T-helper 17 cell (primary cell): ENCODE results near the gene LY9. TPM values are rescaled to one million over a fixed set of nuclear protein-coding genes. Genes with fewer than 3 reads are reported as not detected.
A peak's percentile ranks its signal among the peaks of the same experiment; 100 is the strongest.

ENCODE experiments used
- ATAC-seq: fragments of 150-1000 bp; cut with Tn5 transposase; 2 replicates; pipeline ENCODE4 v1.10.0; 2021; ENCODE audit warnings: mild to moderate bottlenecking, moderate library complexity
- DNase-seq, 3 donors: peaks; one replicate each; pipeline versions ENCODE4 v3.0.0 to v3.0.0-alpha.2; 2020 to 2021
- H3K9me3 ChIP-seq: one replicate; pipeline ENCODE4 v1.7.0; 2013; ENCODE audit warnings: low read length, mild to moderate bottlenecking; ENCODE audit not compliant: control insufficient read depth, poor library complexity, severe bottlenecking
- H3K27ac Mint-ChIP-seq: one replicate; pipeline ENCODE4 v1.8.0; 2022; ENCODE audit warnings: mild to moderate bottlenecking, moderate library complexity, mixed read lengths
- H3K27me3 Mint-ChIP-seq: one replicate; pipeline ENCODE4 v1.8.0; 2022; ENCODE audit warnings: mixed read lengths
- H3K36me3 Mint-ChIP-seq: one replicate; pipeline ENCODE4 v1.8.0; 2022; ENCODE audit warnings: low read depth, mixed read lengths
- H3K4me1 Mint-ChIP-seq: one replicate; pipeline ENCODE4 v1.8.0; 2022; ENCODE audit warnings: mild to moderate bottlenecking, mixed read lengths
- H3K4me3 Mint-ChIP-seq: one replicate; pipeline ENCODE4 v1.8.0; 2022; ENCODE audit warnings: mild to moderate bottlenecking, moderate library complexity, mixed read lengths
- total RNA-seq, 4 donors: library from RNA in 2 of 4; stranded (reverse) in 2 of 4; gene quantifications; one replicate each; pipeline ENCODE4 v1.2.3 and lab custom pipeline; 2022 to 2026

The LY9 gene
- 100 to 1,000 TPM in 1 of 2 donors, 10 to 100 TPM in 1; 96.6 to 124 TPM for total RNA-seq
- 86.9 to 123 reads per million in 2 donors for total RNA-seq (lab: John Stamatoyannopoulos, UW)

- H3K27me3 Mint-ChIP-seq = no peaks in the 10 kb centered on the region
Observed at GRCh38 chr1:160795951-160796383, at the start of gene LY9. LY9 (plus strand) TSS chr1:160796174; CDS start chr1:160796188, 14 bp downstream.

GRCh38 chr1:160746836-160747500 lies 49.0 kb upstream of the LY9 start:
- Mint-ChIP-seq H3K36me3 (peaks cover 8% of the 10 kb centered on the region), H3K4me1 (peaks cover 17% of the 10 kb centered on the region), H3K27ac (no peak overlapping the region), H3K4me3 (no peak overlapping the region), H3K27me3 (peaks cover 34% of the 10 kb centered on the region)
- no peaks in the 10 kb centered on the region for H3K9me3 ChIP-seq
- DNase-seq = no peak
- ATAC-seq = no peak

More at GRCh38 chr1:160795951-160796383, at the start of gene LY9:
- Mint-ChIP-seq H3K4me1 (peaks cover 53% of the 10 kb centered on the region), H3K36me3 (peaks cover 7% of the 10 kb centered on the region), H3K27ac (peak within 1 kb of the TSS; percentile 98), H3K4me3 (peak within 1 kb of the TSS; percentile 95)
- no peaks in the 10 kb centered on the region for H3K9me3 ChIP-seq
- ATAC-seq = peak; percentile 92
- peak; percentile 48 to 70 (median 58) for DNase-seq

DNA sequence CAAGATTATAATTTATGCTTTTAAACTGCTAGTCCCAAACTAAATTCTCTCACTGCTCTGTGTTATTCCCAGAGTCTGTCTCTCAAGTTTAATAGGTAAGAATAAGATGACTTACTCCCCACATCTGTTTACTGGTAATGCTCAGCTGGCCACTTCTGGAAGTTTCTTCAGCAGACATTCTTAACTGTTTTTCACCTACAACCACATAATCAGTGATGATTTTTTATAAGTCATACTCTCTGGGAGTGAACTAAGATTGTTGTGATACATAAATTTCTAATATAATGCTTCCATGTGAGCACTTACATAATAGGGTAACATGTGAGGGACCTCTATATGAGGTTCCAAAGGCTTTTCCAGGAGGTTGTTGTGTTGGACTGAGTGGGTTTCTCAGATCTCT lies 48.3 kb upstream of the LY9 start:
- ATAC-seq = no peak
- no peak for DNase-seq
- no peak overlapping the region for H3K27ac Mint-ChIP-seq
- no peaks in the 10 kb centered on the region for H3K9me3 ChIP-seq
- H3K4me3 Mint-ChIP-seq = no peak overlapping the region
- H3K4me1 Mint-ChIP-seq = peaks cover 14% of the 10 kb centered on the region
- H3K27me3 Mint-ChIP-seq = peaks cover 39% of the 10 kb centered on the region
- H3K36me3 Mint-ChIP-seq = peaks cover 10% of the 10 kb centered on the region

GRCh38 chr1:160748181-160748877 lies 47.6 kb upstream of the LY9 start:
- Mint-ChIP-seq H3K4me3 (no peak overlapping the region), H3K27ac (no peak overlapping the region), H3K27me3 (peaks cover 41% of the 10 kb centered on the region), H3K36me3 (peaks cover 7% of the 10 kb centered on the region), H3K4me1 (peaks cover 10% of the 10 kb centered on the region)
- no peak for DNase-seq
- no peak for ATAC-seq
- no peaks in the 10 kb centered on the region for H3K9me3 ChIP-seq

DNA sequence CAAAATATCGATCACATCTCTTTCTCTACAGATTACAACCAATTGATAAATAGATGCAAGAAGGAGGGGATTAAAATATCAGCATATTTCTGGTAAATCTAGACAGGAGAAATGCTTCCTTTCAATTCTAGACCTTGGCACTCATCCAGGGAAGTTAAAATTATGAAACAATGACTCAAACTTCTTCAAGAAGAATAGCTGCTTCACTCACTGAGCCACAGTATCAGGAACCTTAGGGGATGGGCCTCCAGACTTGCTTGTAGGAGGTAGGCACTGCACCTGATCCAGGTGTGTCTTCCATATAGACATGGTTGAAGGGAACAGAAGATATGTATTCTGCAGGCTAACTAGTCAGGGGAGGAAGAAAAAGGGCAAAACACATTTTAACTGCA lies 47.1 kb upstream of the LY9 start:
- Mint-ChIP-seq H3K36me3 (peaks cover 7% of the 10 kb centered on the region), H3K4me1 (peaks cover 10% of the 10 kb centered on the region), H3K27me3 (peaks cover 43% of the 10 kb centered on the region), H3K27ac (no peak overlapping the region), H3K4me3 (no peak overlapping the region)
- ATAC-seq (no peak), DNase-seq (no peak)
- H3K9me3 ChIP-seq = no peaks in the 10 kb centered on the region

DNA sequence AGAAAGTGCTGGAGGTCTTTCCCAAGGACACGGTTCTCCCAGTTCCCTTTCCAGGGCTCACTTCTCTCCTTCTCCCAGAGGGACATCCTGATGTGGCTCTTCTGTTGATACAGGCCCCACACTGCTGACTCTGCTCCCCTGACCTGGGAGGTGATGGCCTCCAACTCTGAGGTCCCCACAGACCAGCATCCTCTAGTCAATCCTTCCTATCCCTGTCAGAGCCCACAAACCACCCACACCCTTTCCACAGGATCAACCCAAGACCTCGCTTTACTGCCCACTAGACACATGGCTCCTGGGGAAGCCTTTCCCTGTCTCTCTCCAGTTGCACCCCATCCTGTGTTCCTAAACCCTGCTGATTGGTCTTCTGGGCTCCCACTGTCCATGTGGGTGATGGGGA lies 45.4 kb upstream of the LY9 start:
- DNase-seq = no peak
- Mint-ChIP-seq H3K27me3 (peaks cover 43% of the 10 kb centered on the region), H3K4me3 (no peak overlapping the region), H3K27ac (no peak overlapping the region), H3K36me3 (peaks cover 7% of the 10 kb centered on the region), H3K4me1 (no peaks in the 10 kb centered on the region)
- no peaks in the 10 kb centered on the region for H3K9me3 ChIP-seq
- ATAC-seq = no peak

GRCh38 chr1:160752406-160752805 lies 43.6 kb upstream of the LY9 start:
- no peak for ATAC-seq
- H3K4me1 Mint-ChIP-seq = no peaks in the 10 kb centered on the region
- H3K4me3 Mint-ChIP-seq = no peak overlapping the region
- peaks cover 43% of the 10 kb centered on the region for H3K27me3 Mint-ChIP-seq
- DNase-seq = no peak
- no peaks in the 10 kb centered on the region for H3K9me3 ChIP-seq
- peaks cover 7% of the 10 kb centered on the region for H3K36me3 Mint-ChIP-seq
- no peak overlapping the region for H3K27ac Mint-ChIP-seq

GRCh38 chr1:160752924-160753323 lies 43.0 kb upstream of the LY9 start:
- DNase-seq (no peak), ATAC-seq (no peak)
- Mint-ChIP-seq H3K27me3 (peaks cover 43% of the 10 kb centered on the region), H3K4me3 (no peak overlapping the region), H3K4me1 (peaks cover 3% of the 10 kb centered on the region), H3K36me3 (peaks cover 7% of the 10 kb centered on the region), H3K27ac (no peak overlapping the region)
- no peaks in the 10 kb centered on the region for H3K9me3 ChIP-seq

- Mint-ChIP-seq H3K27me3 (peaks cover 38% of the 10 kb centered on the region), H3K4me1 (peaks cover 3% of the 10 kb centered on the region), H3K36me3 (peaks cover 7% of the 10 kb centered on the region), H3K4me3 (no peak overlapping the region), H3K27ac (no peak overlapping the region)
- no peak for DNase-seq
- no peak for ATAC-seq
- H3K9me3 ChIP-seq = no peaks in the 10 kb centered on the region
Observed at GRCh38 chr1:160753594-160753993, 42.4 kb upstream of the LY9 start.

- Mint-ChIP-seq H3K4me3 (no peak overlapping the region), H3K4me1 (peaks cover 3% of the 10 kb centered on the region), H3K27ac (no peak overlapping the region), H3K27me3 (peaks cover 28% of the 10 kb centered on the region), H3K36me3 (peaks cover 7% of the 10 kb centered on the region)
- ATAC-seq (no peak), DNase-seq (no peak)
- H3K9me3 ChIP-seq = no peaks in the 10 kb centered on the region
Observed at GRCh38 chr1:160755461-160755860, 40.5 kb upstream of the LY9 start.

DNA sequence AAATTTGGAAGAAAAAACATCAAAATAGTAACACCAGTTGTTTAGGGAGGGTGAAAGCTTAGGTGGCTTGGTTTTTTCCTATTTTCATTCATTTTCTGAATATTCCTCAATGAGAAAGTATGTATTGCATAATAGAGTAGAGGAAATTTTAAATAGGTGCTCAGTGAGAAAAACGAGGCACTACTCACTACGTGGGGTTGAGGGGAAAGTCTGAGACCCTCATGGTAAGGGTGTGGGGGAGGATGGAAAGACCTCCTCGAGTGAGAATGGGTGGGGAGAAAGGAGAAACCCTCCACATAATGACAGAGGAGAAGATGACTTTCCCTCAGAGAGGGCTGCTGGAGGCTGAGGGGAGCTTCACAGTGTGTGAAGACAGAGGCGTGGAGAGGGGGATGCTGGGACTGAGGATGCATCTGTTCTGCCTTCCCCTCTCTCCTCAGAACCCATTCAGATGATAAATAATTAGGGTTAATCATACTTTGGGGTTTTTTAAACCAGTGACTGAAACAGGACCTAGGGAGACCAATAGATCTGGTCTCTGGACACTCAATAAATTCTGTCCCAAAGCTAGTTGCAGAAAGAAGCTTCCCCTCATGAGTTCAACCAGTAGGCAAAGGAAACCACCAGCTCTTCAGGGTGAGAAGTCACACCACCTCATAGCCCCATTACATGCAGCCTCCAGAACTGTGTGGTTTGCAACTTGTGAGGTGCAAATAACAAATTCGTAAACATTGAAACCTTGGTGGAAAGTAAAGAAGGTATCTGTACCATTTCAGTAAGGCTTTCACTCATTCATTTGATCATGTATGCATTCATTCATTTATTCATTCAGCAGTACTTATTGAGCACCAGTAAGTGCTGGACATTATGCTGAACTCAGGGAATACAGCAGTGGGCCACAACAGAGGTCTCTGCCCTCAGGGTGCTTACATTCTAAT lies 39.8 kb upstream of the LY9 start:
- peaks cover 3% of the 10 kb centered on the region for H3K4me1 Mint-ChIP-seq
- H3K27ac Mint-ChIP-seq = no peak overlapping the region
- DNase-seq (no peak), ATAC-seq (peak; percentile 30)
- peaks cover 2% of the 10 kb centered on the region for H3K36me3 Mint-ChIP-seq
- no peak overlapping the region for H3K4me3 Mint-ChIP-seq
- no peaks in the 10 kb centered on the region for H3K9me3 ChIP-seq
- peaks cover 21% of the 10 kb centered on the region for H3K27me3 Mint-ChIP-seq

- Mint-ChIP-seq H3K4me3 (no peak overlapping the region), H3K36me3 (peaks cover 2% of the 10 kb centered on the region), H3K27me3 (peaks cover 17% of the 10 kb centered on the region), H3K27ac (no peak overlapping the region), H3K4me1 (peaks cover 3% of the 10 kb centered on the region)
- DNase-seq = no peak
- no peak for ATAC-seq
- no peaks in the 10 kb centered on the region for H3K9me3 ChIP-seq
Observed at GRCh38 chr1:160756849-160757201, 39.1 kb upstream of the LY9 start.

DNA sequence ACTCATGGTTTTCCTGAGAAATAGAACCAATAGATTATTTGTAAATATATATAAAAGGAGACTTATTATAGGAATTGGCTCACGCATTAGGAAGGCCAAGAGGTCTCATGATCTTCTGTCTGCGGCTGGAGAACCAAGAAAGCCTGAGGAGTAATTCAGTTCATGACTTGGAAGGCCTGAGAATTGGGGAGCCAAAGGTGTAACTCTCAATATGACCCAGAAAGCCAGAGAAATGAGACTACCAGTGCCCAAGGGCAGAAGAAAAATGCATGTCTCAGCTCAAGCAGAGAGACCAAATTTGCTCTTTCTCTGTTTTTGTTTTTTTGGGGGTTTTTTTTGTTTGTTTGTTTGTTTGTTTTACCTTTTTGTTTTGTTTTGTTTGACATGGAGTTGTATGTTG lies 37.5 kb upstream of the LY9 start:
- ATAC-seq (no peak), DNase-seq (no peak)
- Mint-ChIP-seq H3K27ac (no peak overlapping the region), H3K4me1 (peaks cover 3% of the 10 kb centered on the region), H3K36me3 (no peaks in the 10 kb centered on the region), H3K4me3 (no peak overlapping the region), H3K27me3 (peaks cover under 1% of the 10 kb centered on the region)
- no peaks in the 10 kb centered on the region for H3K9me3 ChIP-seq
